ENCODE results near the gene INPP4A. TPM values are rescaled to one million over a fixed set of nuclear protein-coding genes. Genes with fewer than 3 reads are reported as not detected.

The INPP4A gene
- total RNA-seq, 2 donors from 2014 or later, result 10.9 to 12.2 TPM

DNA sequence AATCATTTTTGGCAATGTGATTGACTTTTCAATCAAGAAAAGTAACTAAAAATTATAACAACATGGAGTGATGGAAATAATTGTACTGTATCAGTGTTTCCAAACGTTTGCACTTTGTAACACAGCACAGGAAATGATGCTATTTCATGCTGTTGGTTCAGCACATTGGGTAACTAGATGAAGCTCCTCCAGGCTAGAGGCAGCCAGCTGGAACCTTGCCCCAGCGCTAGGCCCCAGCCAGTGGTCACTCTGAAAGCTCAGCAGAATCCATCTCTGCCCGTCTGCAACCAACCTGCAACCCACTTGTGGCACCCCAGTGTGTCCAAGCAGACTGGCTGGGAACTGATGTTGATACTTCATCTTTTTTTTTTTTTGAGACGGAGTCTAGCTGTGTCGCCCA, 179.0 kb downstream of the INPP4A start:
- DNase-seq, result peak in 3 of 4 donors; percentile 33 to 45 (median 39)
- ATAC-seq, result peak; percentile 12
- peaks cover 5 to 12% of the 10 kb centered on the region in 2 donors for H3K36me3 ChIP-seq (replicated peaks in 1 of 2; ENCODE audit: insufficient read depth in 1 of 2, low read depth in 2 of 2)
- 79% methylated on average over 5 of the region's 5 CpGs for WGBS, 2 donors
- TF ChIP-seq, protein P1, sequence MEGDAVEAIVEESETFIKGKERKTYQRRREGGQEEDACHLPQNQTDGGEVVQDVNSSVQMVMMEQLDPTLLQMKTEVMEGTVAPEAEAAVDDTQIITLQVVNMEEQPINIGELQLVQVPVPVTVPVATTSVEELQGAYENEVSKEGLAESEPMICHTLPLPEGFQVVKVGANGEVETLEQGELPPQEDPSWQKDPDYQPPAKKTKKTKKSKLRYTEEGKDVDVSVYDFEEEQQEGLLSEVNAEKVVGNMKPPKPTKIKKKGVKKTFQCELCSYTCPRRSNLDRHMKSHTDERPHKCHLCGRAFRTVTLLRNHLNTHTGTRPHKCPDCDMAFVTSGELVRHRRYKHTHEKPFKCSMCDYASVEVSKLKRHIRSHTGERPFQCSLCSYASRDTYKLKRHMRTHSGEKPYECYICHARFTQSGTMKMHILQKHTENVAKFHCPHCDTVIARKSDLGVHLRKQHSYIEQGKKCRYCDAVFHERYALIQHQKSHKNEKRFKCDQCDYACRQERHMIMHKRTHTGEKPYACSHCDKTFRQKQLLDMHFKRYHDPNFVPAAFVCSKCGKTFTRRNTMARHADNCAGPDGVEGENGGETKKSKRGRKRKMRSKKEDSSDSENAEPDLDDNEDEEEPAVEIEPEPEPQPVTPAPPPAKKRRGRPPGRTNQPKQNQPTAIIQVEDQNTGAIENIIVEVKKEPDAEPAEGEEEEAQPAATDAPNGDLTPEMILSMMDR (IDR thresholded peaks at IDR 0.05), result no peak
- TF ChIP-seq POLR2A (IDR thresholded peaks at IDR 0.05), result no peak
- H3K4me1 ChIP-seq, result no peaks in the 10 kb centered on the region
- H3K4me3 ChIP-seq, result no peak overlapping the region
- no peaks in the 10 kb centered on the region for H3K9me3 ChIP-seq
- intact Hi-C loops (cut with DNase I), result no loop called here
- H3K27ac ChIP-seq, result no peak overlapping the region
- H3K27me3 ChIP-seq, result no peaks in the 10 kb centered on the region

DNA sequence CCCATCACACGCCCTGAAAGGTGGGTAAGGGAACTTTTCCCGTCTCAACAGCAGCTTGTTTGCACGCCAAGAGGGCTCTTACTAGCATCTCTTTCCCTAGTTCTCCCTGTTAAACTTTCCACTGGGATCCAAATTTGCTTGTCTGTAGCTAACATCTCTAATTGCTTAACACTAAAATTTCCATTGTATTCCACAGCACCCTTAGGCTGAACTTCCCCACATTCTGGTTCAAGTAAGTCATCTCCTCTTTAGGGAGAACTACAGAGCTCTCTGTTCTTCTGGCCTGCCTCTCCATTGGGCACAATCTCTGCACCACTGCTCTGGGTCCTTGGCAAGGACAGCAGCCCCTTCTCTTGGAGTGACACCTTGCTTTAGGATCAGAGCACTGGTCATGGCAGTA, 187.7 kb downstream of the INPP4A start:
- H3K9me3 ChIP-seq, result no peaks in the 10 kb centered on the region
- no peaks in the 10 kb centered on the region for H3K27me3 ChIP-seq
- ATAC-seq (no peak), DNase-seq (no peak)
- H3K27ac ChIP-seq, result no peak overlapping the region
- H3K4me3 ChIP-seq, result no peak overlapping the region
- intact Hi-C loops (cut with DNase I), result no loop called here
- WGBS, 2 donors, result 92% methylated on average over 3 of the region's 3 CpGs
- H3K4me1 ChIP-seq, result no peaks in the 10 kb centered on the region
- H3K36me3 ChIP-seq (replicated peaks in 1 of 2; ENCODE audit: insufficient read depth in 1 of 2, low read depth in 2 of 2), result peaks cover 14 to 34% of the 10 kb centered on the region in 2 donors
- TF ChIP-seq, protein P1 (IDR thresholded peaks at IDR 0.05), result no peak
- no peak for TF ChIP-seq POLR2A (IDR thresholded peaks at IDR 0.05)

DNA sequence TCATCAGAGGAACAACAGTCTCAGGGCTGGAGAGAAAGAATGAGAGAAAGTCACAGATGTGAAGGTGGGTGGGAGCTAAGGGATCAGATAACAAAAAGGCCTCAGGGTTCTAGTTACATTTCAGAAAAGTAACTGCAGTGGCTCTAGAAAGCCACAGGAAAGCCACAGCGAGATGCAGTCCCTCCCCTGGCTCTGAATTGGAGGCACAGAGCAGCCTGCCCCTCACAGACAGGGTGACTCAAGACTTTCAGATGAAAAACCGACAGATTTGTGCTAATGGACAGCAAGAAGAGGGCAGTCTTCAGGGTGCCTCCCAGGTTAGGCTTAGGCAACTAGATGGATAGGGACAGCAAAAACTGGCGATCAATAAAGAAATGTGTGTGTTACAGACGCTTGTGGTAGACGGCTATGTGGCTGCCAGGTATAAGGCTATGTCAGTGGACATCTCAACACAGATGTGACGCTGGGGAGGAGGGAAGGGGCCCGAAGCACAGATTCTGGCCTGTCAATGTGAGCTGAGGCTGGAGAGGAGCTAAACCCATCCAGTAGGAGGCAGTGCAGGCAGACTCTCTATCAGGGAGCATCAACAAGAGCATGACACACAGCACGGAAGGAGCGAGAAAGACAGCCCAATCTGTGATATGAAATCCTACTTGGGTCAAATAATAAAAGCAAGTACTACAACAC, 189.9 kb downstream of the INPP4A start:
- H3K27me3 ChIP-seq, result no peaks in the 10 kb centered on the region
- WGBS, 2 donors, result 85% methylated on average over 9 of the region's 9 CpGs
- DNase-seq (no peak), ATAC-seq (no peak)
- peaks cover 4 to 47% of the 10 kb centered on the region in 2 donors for H3K36me3 ChIP-seq (replicated peaks in 1 of 2; ENCODE audit: insufficient read depth in 1 of 2, low read depth in 2 of 2)
- no peaks in the 10 kb centered on the region for H3K9me3 ChIP-seq
- TF ChIP-seq POLR2A (IDR thresholded peaks at IDR 0.05), result no peak
- TF ChIP-seq, protein P1 (IDR thresholded peaks at IDR 0.05), result peak in 1 of 7 experiments; percentile 4
- intact Hi-C loops (cut with DNase I), result no loop called here
- no peak overlapping the region for H3K4me3 ChIP-seq
- H3K4me1 ChIP-seq, result no peaks in the 10 kb centered on the region
- no peak overlapping the region for H3K27ac ChIP-seq

DNA sequence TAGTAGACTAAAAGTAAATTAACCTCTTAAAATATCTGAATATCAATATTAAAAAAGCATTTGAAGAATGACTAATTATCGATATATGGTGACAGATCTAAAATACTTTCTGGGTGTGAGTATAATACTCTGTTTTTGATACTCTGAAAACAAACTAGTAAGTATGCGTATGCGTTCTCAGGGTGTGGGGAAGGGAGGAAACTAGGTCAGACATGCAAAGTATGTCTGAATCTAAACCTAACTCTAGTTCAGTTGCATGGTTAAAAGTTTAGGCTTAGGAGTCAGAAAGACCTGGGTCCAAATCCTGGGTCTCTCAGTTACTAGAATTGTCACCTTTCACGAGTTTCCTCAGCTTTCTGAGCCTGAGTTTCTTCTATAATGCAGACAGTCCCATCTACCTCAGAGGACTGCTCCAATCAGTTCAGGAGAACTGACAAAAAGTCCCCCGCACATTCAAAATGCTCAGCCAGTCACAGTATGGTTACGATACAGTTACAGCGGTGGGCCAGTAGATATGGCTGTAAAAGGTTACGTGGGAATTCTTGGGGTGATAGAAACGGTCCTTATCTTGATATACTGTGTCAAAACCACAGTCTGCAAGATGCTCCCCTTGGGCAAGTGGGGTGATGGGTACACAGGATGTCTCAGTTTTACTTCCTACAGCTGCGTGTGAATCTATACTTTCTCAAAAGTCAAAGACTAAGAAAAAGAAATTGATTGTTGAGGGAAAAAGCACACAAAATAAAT, 192.9 kb downstream of the INPP4A start:
- no peak for TF ChIP-seq POLR2A (IDR thresholded peaks at IDR 0.05)
- TF ChIP-seq, protein P1 (IDR thresholded peaks at IDR 0.05), result no peak
- H3K27me3 ChIP-seq, result no peaks in the 10 kb centered on the region
- H3K27ac ChIP-seq, result no peak overlapping the region
- H3K9me3 ChIP-seq, result no peaks in the 10 kb centered on the region
- H3K36me3 ChIP-seq (replicated peaks in 1 of 2; ENCODE audit: insufficient read depth in 1 of 2, low read depth in 2 of 2), result peaks cover 4 to 39% of the 10 kb centered on the region in 2 donors
- no peak overlapping the region for H3K4me3 ChIP-seq
- no peak for ATAC-seq
- intact Hi-C loops (cut with DNase I), result no loop called here
- H3K4me1 ChIP-seq, result no peaks in the 10 kb centered on the region
- DNase-seq, result no peak
- 78 to 85% methylated on average over 10 of the region's 10 CpGs for WGBS, 2 donors
